ENCODE measurements around the gene PIRT.
A peak's percentile ranks its signal among the peaks of the same experiment; 100 is the strongest.

PIRT gene

DNA sequence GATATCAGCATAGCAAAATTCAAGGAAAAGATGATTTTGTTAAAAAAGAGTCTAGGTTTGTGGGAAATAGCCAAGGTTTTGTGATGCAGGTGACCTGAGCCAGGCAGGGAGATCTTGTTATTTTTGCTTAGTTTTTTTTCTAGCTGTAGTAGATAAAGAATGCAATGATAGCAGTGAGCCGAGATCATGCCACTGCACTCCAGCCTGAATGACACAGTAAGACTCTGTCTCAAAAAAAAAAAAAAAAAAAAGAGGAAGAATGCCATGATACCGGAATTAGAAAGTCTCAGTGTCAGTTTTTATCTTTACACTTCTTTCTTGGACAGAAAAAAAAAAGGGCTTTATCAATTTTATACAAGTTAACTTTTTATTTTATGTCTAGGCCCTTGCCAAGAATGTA, 61.5 kb downstream of the PIRT start:
- no peak overlapping the region for H3K9ac ChIP-seq (ENCODE audit: low read depth in 1 of 2, low read length in 2 of 2)
- H3K9me3 ChIP-seq (ENCODE audit: control insufficient read depth in 1 of 2, low read length in 2 of 2) = peaks cover 0 to 5% of the 10 kb centered on the region in 2 donors
- peaks cover 5 to 22% of the 10 kb centered on the region in 2 donors for H3K4me1 ChIP-seq (ENCODE audit: control insufficient read depth in 1 of 2, insufficient read depth in 2 of 2, low read length in 2 of 2)
- no peaks in the 10 kb centered on the region for H3K36me3 ChIP-seq (ENCODE audit: control insufficient read depth in 1 of 2, insufficient read depth in 2 of 2, low read length in 2 of 2)
- no peak overlapping the region for H3K4me3 ChIP-seq (ENCODE audit: low read depth in 1 of 2, low read length in 2 of 2)
- H3K27me3 ChIP-seq (ENCODE audit: control insufficient read depth in 1 of 2, insufficient read depth in 2 of 2, low read length in 2 of 2) = no peaks in the 10 kb centered on the region
- H3K27ac ChIP-seq (ENCODE audit: low read depth, low read length) = no peak overlapping the region

DNA sequence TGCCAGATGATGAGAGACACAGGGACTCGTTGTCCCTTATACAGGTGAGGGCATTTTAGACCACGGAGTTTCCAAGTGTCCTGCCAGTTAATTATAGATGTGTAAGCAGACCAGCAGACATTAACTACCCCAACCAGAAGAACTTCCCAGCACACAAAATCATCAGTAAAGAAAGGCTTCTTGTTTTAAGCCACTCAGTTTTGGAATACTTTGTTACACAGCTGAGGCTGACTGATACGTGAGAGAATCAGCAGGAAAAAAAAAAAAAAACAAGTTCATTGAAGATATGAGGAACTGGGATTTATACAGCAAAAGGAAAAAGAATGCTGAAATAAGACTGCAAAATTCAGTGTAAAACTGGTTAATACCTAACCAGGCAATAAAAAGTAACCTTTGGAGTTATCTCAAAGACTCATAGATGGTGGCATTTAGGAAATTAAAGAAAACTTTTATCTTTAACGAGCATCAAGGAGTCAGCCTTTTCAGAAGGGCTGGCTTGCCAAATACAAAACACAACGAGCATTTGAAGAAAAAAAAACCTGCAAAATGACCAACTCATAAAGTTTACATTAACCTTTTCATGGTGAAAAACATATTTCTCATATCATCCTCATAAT, 62.0 kb downstream of the PIRT start:
- H3K36me3 ChIP-seq (ENCODE audit: control insufficient read depth in 1 of 2, insufficient read depth in 2 of 2, low read length in 2 of 2) = no peaks in the 10 kb centered on the region
- peak overlapping the region; percentile 36 for H3K27ac ChIP-seq (ENCODE audit: low read depth, low read length)
- peaks cover 0 to 5% of the 10 kb centered on the region in 2 donors for H3K9me3 ChIP-seq (ENCODE audit: control insufficient read depth in 1 of 2, low read length in 2 of 2)
- no peaks in the 10 kb centered on the region for H3K27me3 ChIP-seq (ENCODE audit: control insufficient read depth in 1 of 2, insufficient read depth in 2 of 2, low read length in 2 of 2)
- peak overlapping the region in 1 of 2 donors; percentile 4 for H3K9ac ChIP-seq (ENCODE audit: low read depth in 1 of 2, low read length in 2 of 2)
- peak overlapping the region in 1 of 2 donors; percentile 21 for H3K4me3 ChIP-seq (ENCODE audit: low read depth in 1 of 2, low read length in 2 of 2)
- H3K4me1 ChIP-seq (ENCODE audit: control insufficient read depth in 1 of 2, insufficient read depth in 2 of 2, low read length in 2 of 2) = peaks cover 5 to 22% of the 10 kb centered on the region in 2 donors

- Histone ChIP-seq H3K27me3 (ENCODE audit: control insufficient read depth in 1 of 2, insufficient read depth in 2 of 2, low read length in 2 of 2) (no peaks in the 10 kb centered on the region), H3K36me3 (ENCODE audit: control insufficient read depth in 1 of 2, insufficient read depth in 2 of 2, low read length in 2 of 2) (no peaks in the 10 kb centered on the region), H3K4me3 (ENCODE audit: low read depth in 1 of 2, low read length in 2 of 2) (no peak overlapping the region), H3K9ac (ENCODE audit: low read depth in 1 of 2, low read length in 2 of 2) (no peak overlapping the region), H3K4me1 (ENCODE audit: control insufficient read depth in 1 of 2, insufficient read depth in 2 of 2, low read length in 2 of 2) (peaks cover 5 to 22% of the 10 kb centered on the region in 2 donors), H3K27ac (ENCODE audit: low read depth, low read length) (peak overlapping the region; percentile 36), H3K9me3 (ENCODE audit: control insufficient read depth in 1 of 2, low read length in 2 of 2) (peaks cover 0 to 5% of the 10 kb centered on the region in 2 donors)
Observed at GRCh38 chr17:10775058-10775457, 62.8 kb downstream of the PIRT start.

DNA sequence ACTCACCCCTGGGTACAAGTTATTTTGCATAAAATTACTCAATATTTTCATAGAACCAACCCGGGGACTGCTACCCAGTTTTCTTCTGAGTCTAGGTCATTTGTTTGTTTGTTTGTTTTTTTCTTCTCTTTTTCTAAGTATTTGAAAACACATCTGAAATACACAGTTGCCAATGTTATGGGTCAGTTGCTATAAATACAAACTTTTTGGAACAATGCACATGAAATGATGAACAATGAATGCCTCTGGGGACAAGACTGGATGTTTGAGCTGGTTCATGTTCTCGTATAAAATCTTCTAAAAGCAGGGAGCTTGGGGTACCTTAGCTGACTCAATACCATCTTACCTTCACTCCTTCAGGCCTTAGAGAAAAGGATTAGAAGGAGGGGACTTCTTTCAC, 64.5 kb downstream of the PIRT start:
- no peaks in the 10 kb centered on the region for H3K27me3 ChIP-seq (ENCODE audit: control insufficient read depth in 1 of 2, insufficient read depth in 2 of 2, low read length in 2 of 2)

More for the DNA sequence above, 64.5 kb downstream of the PIRT start:
- Histone ChIP-seq H3K27ac (ENCODE audit: low read depth, low read length) (no peak overlapping the region), H3K9me3 (ENCODE audit: control insufficient read depth in 1 of 2, low read length in 2 of 2) (peaks cover 0 to 5% of the 10 kb centered on the region in 2 donors), H3K9ac (ENCODE audit: low read depth in 1 of 2, low read length in 2 of 2) (no peak overlapping the region), H3K36me3 (ENCODE audit: control insufficient read depth in 1 of 2, insufficient read depth in 2 of 2, low read length in 2 of 2) (no peaks in the 10 kb centered on the region), H3K4me3 (ENCODE audit: low read depth in 1 of 2, low read length in 2 of 2) (no peak overlapping the region), H3K4me1 (ENCODE audit: control insufficient read depth in 1 of 2, insufficient read depth in 2 of 2, low read length in 2 of 2) (peaks cover 5 to 19% of the 10 kb centered on the region in 2 donors)
